Esophagus squamous epithelium (tissue), 5 donors: Measurements from ENCODE around the gene APH1B. TPM values are rescaled to one million over a fixed set of nuclear protein-coding genes. Genes with fewer than 3 reads are reported as not detected.

Experiments used
- DNase-seq: peaks from one replicate; lab custom pipeline; 2025; lab: John Stamatoyannopoulos, UW
- H3K27ac ChIP-seq, 4 donors: fragments of 200-600 bp; sonication (generic); one replicate each; pipeline ENCODE4 v1.5.1; 2016 to 2019; ENCODE audit warnings: mild to moderate bottlenecking in 1 of 4
- H3K27me3 ChIP-seq, 4 donors: fragments of 200-600 bp; sonication (generic); 1 replicate in 3 of 4; 2 replicates in 1 of 4; pipeline versions ENCODE4 v1.5.1 to v1.6.0; 2017 to 2021; ENCODE audit warnings: antibody characterized with exemption in 1 of 4
- H3K36me3 ChIP-seq, 3 donors: fragments of 200-600 bp; sonication (generic); one replicate each; pipeline ENCODE4 v1.5.1; 2016 to 2019
- H3K4me1 ChIP-seq, 3 donors: fragments of 200-600 bp; sonication (generic); one replicate each; pipeline ENCODE4 v1.5.1; 2017 to 2019
- H3K4me3 ChIP-seq, 4 donors: fragments of 200-600 bp; sonication (generic); 1 replicate in 3 of 4; 2 replicates in 1 of 4; pipeline ENCODE4 v1.5.1; 2016 to 2019; ENCODE audit warnings: mild to moderate bottlenecking in 2 of 4, moderate library complexity in 1 of 4
- H3K9me3 ChIP-seq, 3 donors: fragments of 200-600 bp; sonication (generic); one replicate each; pipeline ENCODE4 v1.5.1; 2016 to 2019
- CTCF ChIP-seq, 6 experiments: fragments of 450-650 bp in 4 of 6; fragments of 200-600 bp in 2 of 6; sonication (generic) in 2 of 6; IDR thresholded peaks; one replicate each; pipeline ENCODE4 v1.5.1; 2016 to 2019; ENCODE audit warnings: antibody characterized with exemption in 6 of 6, mild to moderate bottlenecking in 4 of 6, moderate library complexity in 4 of 6
- POLR2A ChIP-seq, 4 donors: fragments of 450-650 bp; IDR thresholded peaks; one replicate each; pipeline ENCODE4 v1.6.1; 2017; ENCODE audit warnings: antibody characterized with exemption in 4 of 4, mild to moderate bottlenecking in 4 of 4, moderate library complexity in 3 of 4
- WGBS, 2 donors: methylation state at CpG; one replicate each; pipeline ENCODE4 v1.1.5; 2018; 5-methylcytosine and 5-hydroxymethylcytosine counted together
- intact Hi-C: fragments of 100-400 bp; cut with DNase I; formaldehyde crosslinking; loops from one replicate; pipeline ENCODE4 v1.15.0; 2022
- total RNA-seq, 4 donors: library from RNA; depleted of rRNA; stranded (reverse); fragments of >200 nt; gene quantifications; one replicate each; pipeline ENCODE4 v1.1.0, GENCODE V29; 2016
- donor health status: DM: yes; HTN: yes; CAD: no.

The APH1B gene
- total RNA-seq, 4 donors from 2014 or later = 0.53 to 7.8 (median 3.3) TPM

DNA sequence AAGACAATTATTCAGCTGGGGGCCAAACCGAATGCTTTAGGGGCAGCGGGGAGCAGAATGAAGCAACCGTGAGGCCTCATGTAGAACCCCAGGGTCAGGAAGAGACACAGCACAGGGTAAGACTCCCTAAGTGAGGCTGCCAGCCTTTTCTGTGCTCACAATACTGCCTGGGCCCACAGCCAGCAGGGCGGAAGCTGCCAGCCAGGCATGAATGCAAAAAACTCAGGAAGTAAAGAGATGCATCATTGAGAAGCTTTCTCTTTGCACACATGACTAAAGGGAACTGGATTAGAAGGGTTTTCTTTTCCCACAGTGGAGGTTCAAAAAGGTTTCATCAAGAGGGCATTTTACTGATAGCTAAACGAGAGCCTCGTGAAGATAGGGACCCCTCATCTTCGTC lies 71.0 kb downstream of the APH1B start:
- DNase-seq = no peak
- peaks cover 39 to 91% (median 60%) of the 10 kb centered on the region in 3 donors for H3K4me1 ChIP-seq
- TF ChIP-seq CTCF (IDR thresholded peaks at IDR 0.05) = no peak
- TF ChIP-seq POLR2A (IDR thresholded peaks at IDR 0.05) = peak in 1 of 4 donors; percentile 52
- peak overlapping the region; percentile 80 to 88 (median 84) for H3K27ac ChIP-seq
- peaks cover 0 to 31% (median 6%) of the 10 kb centered on the region in 3 donors for H3K36me3 ChIP-seq
- 25 to 45% methylated on average over 7 of the region's 7 CpGs for WGBS, 2 donors
- no peaks in the 10 kb centered on the region for H3K27me3 ChIP-seq
- no peak overlapping the region for H3K4me3 ChIP-seq
- no peaks in the 10 kb centered on the region for H3K9me3 ChIP-seq
- intact Hi-C loops = no loop called here

- Histone ChIP-seq H3K36me3 (peaks cover 0 to 23% (median 6%) of the 10 kb centered on the region in 3 donors), H3K4me1 (peaks cover 39 to 99% (median 60%) of the 10 kb centered on the region in 3 donors), H3K4me3 (no peak overlapping the region), H3K9me3 (no peaks in the 10 kb centered on the region), H3K27me3 (no peaks in the 10 kb centered on the region), H3K27ac (peak overlapping the region; percentile 80 to 88 (median 84))
- TF ChIP-seq CTCF (IDR thresholded peaks at IDR 0.05) (no peak), POLR2A (IDR thresholded peaks at IDR 0.05) (no peak)
- no peak for DNase-seq
- intact Hi-C loops = no loop called here
- 32 to 71% methylated on average over 5 of the region's 6 CpGs for WGBS, 2 donors
Measured at GRCh38 chr15:63349156-63349555, 71.8 kb downstream of the APH1B start.

DNA sequence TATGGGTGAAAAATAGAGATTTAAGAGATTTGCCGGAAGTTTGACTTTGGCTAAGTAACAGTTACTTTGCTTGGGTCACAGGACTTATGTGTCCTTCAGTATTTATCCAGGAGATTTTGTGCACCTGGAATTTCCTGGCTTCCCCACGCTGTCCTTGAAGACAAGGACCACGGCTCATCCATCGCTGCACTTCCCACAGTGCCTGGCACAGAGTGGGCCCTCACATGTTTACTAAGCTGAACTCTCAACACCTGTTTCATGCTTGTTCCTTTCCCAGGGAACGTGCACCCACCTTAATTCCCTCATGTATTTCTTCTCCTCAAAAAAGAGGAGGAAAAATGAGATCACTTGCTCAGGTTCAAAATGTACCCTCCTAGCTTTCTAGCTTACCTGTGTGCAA lies 72.2 kb downstream of the APH1B start:
- no peaks in the 10 kb centered on the region for H3K9me3 ChIP-seq
- WGBS, 2 donors = 68 to 75% methylated on average over 5 of the region's 5 CpGs
- no peak for TF ChIP-seq POLR2A (IDR thresholded peaks at IDR 0.05)
- TF ChIP-seq CTCF (IDR thresholded peaks at IDR 0.05) = no peak
- peaks cover 0 to 18% (median 6%) of the 10 kb centered on the region in 3 donors for H3K36me3 ChIP-seq
- no peaks in the 10 kb centered on the region for H3K27me3 ChIP-seq
- no peak overlapping the region for H3K4me3 ChIP-seq
- intact Hi-C loops = no loop called here
- no peak for DNase-seq
- peak overlapping the region; percentile 80 to 88 (median 84) for H3K27ac ChIP-seq
- peaks cover 39 to 100% (median 60%) of the 10 kb centered on the region in 3 donors for H3K4me1 ChIP-seq

- H3K4me3 ChIP-seq = no peak overlapping the region
- TF ChIP-seq POLR2A (IDR thresholded peaks at IDR 0.05) = no peak
- no peak for TF ChIP-seq CTCF (IDR thresholded peaks at IDR 0.05)
- intact Hi-C loops = no loop called here
- DNase-seq = no peak
- WGBS, 2 donors = 23 to 26% methylated on average over 4 to 5 of the region's 5 CpGs
- H3K9me3 ChIP-seq = no peaks in the 10 kb centered on the region
- peaks cover 43 to 100% (median 62%) of the 10 kb centered on the region in 3 donors for H3K4me1 ChIP-seq
- H3K27ac ChIP-seq = peak overlapping the region; percentile 80 to 88 (median 84)
- peaks cover 0 to 16% (median 3%) of the 10 kb centered on the region in 3 donors for H3K36me3 ChIP-seq
- H3K27me3 ChIP-seq = no peaks in the 10 kb centered on the region
Measured at GRCh38 chr15:63350178-63350621, 72.8 kb downstream of the APH1B start.

- intact Hi-C loops = no loop called here
- no peak overlapping the region for H3K4me3 ChIP-seq
- DNase-seq = no peak
- H3K27ac ChIP-seq = peak overlapping the region; percentile 80 to 88 (median 84)
- TF ChIP-seq CTCF (IDR thresholded peaks at IDR 0.05) (no peak), POLR2A (IDR thresholded peaks at IDR 0.05) (no peak)
- WGBS, 2 donors = 42 to 61% methylated on average over 2 to 3 of the region's 4 CpGs
- no peaks in the 10 kb centered on the region for H3K9me3 ChIP-seq
- peaks cover 43 to 100% (median 66%) of the 10 kb centered on the region in 3 donors for H3K4me1 ChIP-seq
- H3K36me3 ChIP-seq = peaks cover 0 to 11% (median 0%) of the 10 kb centered on the region in 3 donors
- H3K27me3 ChIP-seq = no peaks in the 10 kb centered on the region
Measured at GRCh38 chr15:63351170-63351569, 73.8 kb downstream of the APH1B start.
